ENCODE results near the gene ACSM2B.

DNA sequence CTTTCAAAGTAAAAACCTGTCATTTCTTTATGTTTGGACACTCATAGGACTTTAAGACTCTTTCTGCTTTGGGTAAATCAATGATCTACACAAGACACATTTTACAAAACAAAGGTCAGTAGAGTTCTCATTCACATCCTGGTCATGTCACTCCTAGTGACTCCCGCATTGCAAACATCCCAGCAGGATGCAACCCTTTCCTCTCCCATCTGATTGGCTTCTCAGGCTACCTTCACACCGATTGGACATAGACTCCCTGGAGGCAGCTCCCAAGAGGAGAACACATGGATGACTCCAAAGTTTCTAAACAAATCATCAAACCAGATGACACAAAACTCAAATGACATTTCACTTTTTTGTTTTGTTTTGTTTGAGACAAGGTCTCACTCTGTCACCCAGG is 43.8 kb upstream of the ACSM2B start:
- TF ChIP-seq, protein P1, sequence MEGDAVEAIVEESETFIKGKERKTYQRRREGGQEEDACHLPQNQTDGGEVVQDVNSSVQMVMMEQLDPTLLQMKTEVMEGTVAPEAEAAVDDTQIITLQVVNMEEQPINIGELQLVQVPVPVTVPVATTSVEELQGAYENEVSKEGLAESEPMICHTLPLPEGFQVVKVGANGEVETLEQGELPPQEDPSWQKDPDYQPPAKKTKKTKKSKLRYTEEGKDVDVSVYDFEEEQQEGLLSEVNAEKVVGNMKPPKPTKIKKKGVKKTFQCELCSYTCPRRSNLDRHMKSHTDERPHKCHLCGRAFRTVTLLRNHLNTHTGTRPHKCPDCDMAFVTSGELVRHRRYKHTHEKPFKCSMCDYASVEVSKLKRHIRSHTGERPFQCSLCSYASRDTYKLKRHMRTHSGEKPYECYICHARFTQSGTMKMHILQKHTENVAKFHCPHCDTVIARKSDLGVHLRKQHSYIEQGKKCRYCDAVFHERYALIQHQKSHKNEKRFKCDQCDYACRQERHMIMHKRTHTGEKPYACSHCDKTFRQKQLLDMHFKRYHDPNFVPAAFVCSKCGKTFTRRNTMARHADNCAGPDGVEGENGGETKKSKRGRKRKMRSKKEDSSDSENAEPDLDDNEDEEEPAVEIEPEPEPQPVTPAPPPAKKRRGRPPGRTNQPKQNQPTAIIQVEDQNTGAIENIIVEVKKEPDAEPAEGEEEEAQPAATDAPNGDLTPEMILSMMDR (conservative IDR thresholded peaks at IDR 0.05; ENCODE audit: low read length): no peak
- no peak for TF ChIP-seq EZH2phosphoT487 (IDR thresholded peaks at IDR 0.05; ENCODE audit: borderline replicate concordance)
